Measurements from ENCODE around the gene SCAPER.

GRCh38 chr15:76376816-76377215, 528.3 kb downstream of the SCAPER start:
- TF ChIP-seq ATF2 (IDR thresholded peaks at IDR 0.05; ENCODE audit: low read length) (no peak), TAF1 (IDR thresholded peaks at IDR 0.05; ENCODE audit: borderline replicate concordance, low read depth, low read length) (no peak), CTCF (IDR thresholded peaks at IDR 0.05 in 2 of 3, conservative IDR thresholded peaks at IDR 0.05 in 1 of 3; ENCODE audit: control insufficient read depth in 2 of 3, extremely low read depth in 1 of 3, insufficient read depth in 1 of 3, low read depth in 3 of 3, low read length in 3 of 3) (no peak), CBX5 (IDR thresholded peaks at IDR 0.05; ENCODE audit: low read depth) (no peak), POLR2A (IDR thresholded peaks at IDR 0.05; ENCODE audit: low read depth, low read length) (no peak), MAX (IDR thresholded peaks at IDR 0.05; ENCODE audit: low read depth, low read length) (no peak), BHLHE40 (IDR thresholded peaks at IDR 0.05; ENCODE audit: borderline replicate concordance in 1 of 2, low read depth in 2 of 2, low read length in 1 of 2) (no peak), YY1 (IDR thresholded peaks at IDR 0.05; ENCODE audit: low read depth, low read length) (no peak), PRDM15 (CRISPR knock-in tag; IDR thresholded peaks at IDR 0.05) (no peak)

Data from GM12878 (cell line).